Neuron (in vitro differentiated cells): ENCODE data around the gene TMOD1.

Experiments used
- H2AFZ ChIP-seq: one replicate; pipeline ENCODE4 v1.6.1; 2013; ENCODE audit warnings: low read depth, mild to moderate bottlenecking, inconsistent platforms, low read length, moderate library complexity
- H3K27me3 ChIP-seq: one replicate; pipeline ENCODE4 v1.6.1; 2013; ENCODE audit warnings: low read length; ENCODE audit not compliant: insufficient read depth
- H3K36me3 ChIP-seq: one replicate; pipeline ENCODE4 v1.6.1; 2013; ENCODE audit warnings: low read length; ENCODE audit not compliant: insufficient read depth
- H3K4me1 ChIP-seq: one replicate; pipeline ENCODE4 v1.6.1; 2013; ENCODE audit warnings: low read length; ENCODE audit not compliant: insufficient read depth
- H3K4me3 ChIP-seq: 2 replicates; pipeline ENCODE4 v1.5.1; 2013; ENCODE audit warnings: mild to moderate bottlenecking, low read length, moderate library complexity
- H3K9me3 ChIP-seq: one replicate; pipeline ENCODE4 v1.6.1; 2013; ENCODE audit warnings: low read length

Gene TMOD1

GRCh38 chr9:97645720-97646119, 144.3 kb downstream of the TMOD1 start:
- H3K4me1 ChIP-seq, result no peaks in the 10 kb centered on the region
- no peak overlapping the region for H3K4me3 ChIP-seq
- H3K36me3 ChIP-seq, result peaks cover 81% of the 10 kb centered on the region
- no peaks in the 10 kb centered on the region for H3K27me3 ChIP-seq
- no peak overlapping the region for H2AFZ ChIP-seq
- H3K9me3 ChIP-seq, result no peaks in the 10 kb centered on the region

DNA sequence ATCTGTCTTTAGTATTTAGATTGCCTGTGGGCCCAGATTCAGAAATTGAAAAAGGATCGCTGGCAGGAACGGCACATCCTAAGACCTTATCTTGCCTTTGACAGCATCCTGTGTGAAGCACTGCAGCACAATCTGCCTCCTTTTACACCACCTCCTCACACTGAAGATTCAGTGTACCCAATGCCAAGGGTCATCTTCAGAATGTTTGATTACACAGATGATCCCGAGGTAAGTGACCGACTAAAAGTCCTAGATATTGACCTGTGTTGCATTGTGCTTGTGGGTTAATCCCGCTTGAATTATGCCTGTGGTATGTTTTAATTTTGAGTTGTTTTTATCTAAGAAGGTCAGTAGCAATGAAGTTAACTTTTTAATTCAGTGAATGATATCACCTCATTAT, 146.5 kb downstream of the TMOD1 start:
- Histone ChIP-seq H3K4me3 (no peak overlapping the region), H3K36me3 (peaks cover 85% of the 10 kb centered on the region), H2AFZ (no peak overlapping the region), H3K4me1 (no peaks in the 10 kb centered on the region), H3K27me3 (no peaks in the 10 kb centered on the region), H3K9me3 (no peaks in the 10 kb centered on the region)
